ENCODE measurements around the gene CDH2. TPM values are rescaled to one million over a fixed set of nuclear protein-coding genes. Genes with fewer than 3 reads are reported as not detected.

Gene CDH2
- total and polyA plus RNA-seq, 10 donors: 0.96 to 40.2 (median 24.6) TPM

DNA sequence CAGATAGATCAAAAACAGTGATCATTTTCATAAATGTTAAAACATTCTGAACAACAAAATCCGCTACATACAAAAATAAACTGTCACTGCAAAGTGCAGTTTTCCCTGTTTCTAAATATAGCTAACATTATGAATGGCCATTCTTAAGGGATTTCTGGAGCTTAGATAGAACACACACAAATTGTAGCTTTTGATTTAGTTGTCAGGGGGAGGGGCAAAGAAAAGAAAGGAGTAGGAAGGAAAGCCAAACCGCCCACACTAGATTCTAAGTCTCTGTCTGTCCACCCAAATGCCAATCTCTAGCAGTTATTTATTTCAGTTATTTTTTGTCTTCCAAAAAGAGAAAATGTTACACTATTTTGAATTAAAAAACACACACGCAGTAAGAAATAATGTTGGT, 182.4 kb downstream of the CDH2 start:
- H3K9me3 ChIP-seq: no peaks in the 10 kb centered on the region
- WGBS, 5 donors: 56 to 61% (median 57%) methylated on average over 3 of the region's 3 CpGs
- TF ChIP-seq, protein P1, sequence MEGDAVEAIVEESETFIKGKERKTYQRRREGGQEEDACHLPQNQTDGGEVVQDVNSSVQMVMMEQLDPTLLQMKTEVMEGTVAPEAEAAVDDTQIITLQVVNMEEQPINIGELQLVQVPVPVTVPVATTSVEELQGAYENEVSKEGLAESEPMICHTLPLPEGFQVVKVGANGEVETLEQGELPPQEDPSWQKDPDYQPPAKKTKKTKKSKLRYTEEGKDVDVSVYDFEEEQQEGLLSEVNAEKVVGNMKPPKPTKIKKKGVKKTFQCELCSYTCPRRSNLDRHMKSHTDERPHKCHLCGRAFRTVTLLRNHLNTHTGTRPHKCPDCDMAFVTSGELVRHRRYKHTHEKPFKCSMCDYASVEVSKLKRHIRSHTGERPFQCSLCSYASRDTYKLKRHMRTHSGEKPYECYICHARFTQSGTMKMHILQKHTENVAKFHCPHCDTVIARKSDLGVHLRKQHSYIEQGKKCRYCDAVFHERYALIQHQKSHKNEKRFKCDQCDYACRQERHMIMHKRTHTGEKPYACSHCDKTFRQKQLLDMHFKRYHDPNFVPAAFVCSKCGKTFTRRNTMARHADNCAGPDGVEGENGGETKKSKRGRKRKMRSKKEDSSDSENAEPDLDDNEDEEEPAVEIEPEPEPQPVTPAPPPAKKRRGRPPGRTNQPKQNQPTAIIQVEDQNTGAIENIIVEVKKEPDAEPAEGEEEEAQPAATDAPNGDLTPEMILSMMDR (IDR thresholded peaks at IDR 0.05 in 8 of 11, conservative IDR thresholded peaks at IDR 0.05 in 3 of 11): no peak
- no peak for TF ChIP-seq POLR2A (IDR thresholded peaks at IDR 0.05)
- TF ChIP-seq POLR2AphosphoS5 (IDR thresholded peaks at IDR 0.05): no peak
- H3K4me1 ChIP-seq: no peaks in the 10 kb centered on the region
- no peak overlapping the region for H3K27ac ChIP-seq
- DNase-seq: no peak
- H3K4me3 ChIP-seq: no peak overlapping the region
- intact Hi-C loops (cut with DNase I; ENCODE audit: low total_unique reads): no loop called here
- no peaks in the 10 kb centered on the region for H3K27me3 ChIP-seq (replicated peaks in 1 of 7)
- no peaks in the 10 kb centered on the region for H3K36me3 ChIP-seq

DNA sequence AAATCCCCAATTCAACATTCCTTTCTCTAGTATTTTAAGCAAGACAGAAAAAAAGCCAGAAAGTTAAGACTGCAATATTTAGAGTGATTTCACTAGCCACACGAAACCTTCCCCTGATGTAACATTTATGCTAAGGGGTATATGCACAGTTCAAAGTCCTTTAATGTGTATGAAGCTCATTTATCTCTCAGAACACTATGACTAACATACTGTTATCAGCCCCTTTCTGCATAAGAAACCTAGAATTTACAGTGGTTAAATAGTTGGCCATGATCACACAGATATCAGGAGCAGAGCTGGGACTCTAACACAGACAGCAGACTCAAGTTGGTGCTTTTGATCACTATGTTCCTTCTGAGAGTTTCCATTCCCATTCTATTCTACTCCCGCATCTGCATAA, 185.5 kb downstream of the CDH2 start:
- Histone ChIP-seq H3K4me1 (no peaks in the 10 kb centered on the region), H3K36me3 (no peaks in the 10 kb centered on the region), H3K27ac (no peak overlapping the region), H3K27me3 (replicated peaks in 1 of 7) (no peaks in the 10 kb centered on the region), H3K9me3 (no peaks in the 10 kb centered on the region), H3K4me3 (no peak overlapping the region)
- TF ChIP-seq POLR2A (IDR thresholded peaks at IDR 0.05) (no peak), POLR2AphosphoS5 (IDR thresholded peaks at IDR 0.05) (no peak)
- TF ChIP-seq, protein P1 (IDR thresholded peaks at IDR 0.05 in 8 of 11, conservative IDR thresholded peaks at IDR 0.05 in 3 of 11): no peak
- 82 to 88% (median 87%) methylated on average over 2 of the region's 2 CpGs for WGBS, 5 donors
- intact Hi-C loops (cut with DNase I; ENCODE audit: low total_unique reads): no loop called here
- no peak for DNase-seq

DNA sequence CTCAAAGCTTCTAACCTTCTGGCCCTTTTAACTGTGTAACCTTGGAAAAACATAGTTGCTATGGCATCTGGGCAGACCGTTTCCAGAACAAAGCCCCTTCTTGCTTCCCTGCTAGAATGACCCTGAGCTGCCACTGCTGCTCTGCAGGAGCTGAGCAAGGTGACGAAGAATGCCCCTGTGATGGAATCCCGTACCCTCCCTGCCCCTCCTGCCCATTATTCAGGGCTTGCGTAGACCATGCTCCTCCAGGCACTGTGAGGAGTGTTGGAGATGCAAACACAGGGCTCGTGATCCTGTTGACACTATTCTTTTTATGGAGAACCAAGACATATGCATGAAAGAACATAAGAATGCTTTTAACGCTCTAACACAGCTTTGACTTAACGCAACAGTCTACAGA, 191.1 kb downstream of the CDH2 start:
- DNase-seq: no peak
- Histone ChIP-seq H3K36me3 (no peaks in the 10 kb centered on the region), H3K27ac (no peak overlapping the region), H3K9me3 (no peaks in the 10 kb centered on the region), H3K4me3 (no peak overlapping the region), H3K4me1 (no peaks in the 10 kb centered on the region), H3K27me3 (replicated peaks in 1 of 7) (no peaks in the 10 kb centered on the region)
- WGBS, 5 donors: 83 to 89% (median 85%) methylated on average over 7 of the region's 7 CpGs
- TF ChIP-seq POLR2AphosphoS5 (IDR thresholded peaks at IDR 0.05) (no peak), POLR2A (IDR thresholded peaks at IDR 0.05) (no peak)
- TF ChIP-seq, protein P1 (IDR thresholded peaks at IDR 0.05 in 8 of 11, conservative IDR thresholded peaks at IDR 0.05 in 3 of 11): no peak
- intact Hi-C loops (cut with DNase I; ENCODE audit: low total_unique reads): no loop called here

DNA sequence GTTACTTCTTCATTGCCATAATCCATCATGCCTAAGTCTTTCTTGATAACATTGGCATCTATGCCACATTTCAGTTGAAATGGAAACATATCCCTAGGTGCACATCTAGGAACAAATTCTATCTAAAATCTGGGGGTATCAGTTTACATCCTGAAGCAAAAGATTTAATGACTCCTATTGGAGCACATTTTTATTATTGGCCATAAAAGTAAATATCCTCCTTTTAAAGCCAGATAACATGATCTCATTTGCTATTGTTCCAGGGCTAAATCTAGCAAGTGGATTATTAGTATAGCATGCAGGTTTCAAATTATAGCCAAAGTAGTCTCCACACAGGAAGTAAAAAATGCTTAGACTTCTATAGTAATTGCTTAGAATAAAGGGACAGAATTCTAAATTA, 193.2 kb downstream of the CDH2 start:
- H3K4me1 ChIP-seq: no peaks in the 10 kb centered on the region
- no peaks in the 10 kb centered on the region for H3K9me3 ChIP-seq
- no peak overlapping the region for H3K27ac ChIP-seq
- TF ChIP-seq, protein P1 (IDR thresholded peaks at IDR 0.05 in 8 of 11, conservative IDR thresholded peaks at IDR 0.05 in 3 of 11): no peak
- TF ChIP-seq POLR2AphosphoS5 (IDR thresholded peaks at IDR 0.05): no peak
- no peak for TF ChIP-seq POLR2A (IDR thresholded peaks at IDR 0.05)
- intact Hi-C loops (cut with DNase I; ENCODE audit: low total_unique reads): no loop called here
- no peaks in the 10 kb centered on the region for H3K27me3 ChIP-seq (replicated peaks in 1 of 7)
- no peak overlapping the region for H3K4me3 ChIP-seq
- DNase-seq: no peak
- H3K36me3 ChIP-seq: no peaks in the 10 kb centered on the region
